GM18519 (cell line): ENCODE measurements around the gene IFNG.

ENCODE experiments used
- ATAC-seq: cut with Tn5 transposase; IDR thresholded peaks from one replicate; pipeline ENCODE4 v1.9.1; 2021; ENCODE audit warnings: mild to moderate bottlenecking, moderate library complexity; ENCODE audit not compliant: unreplicated experiment, low FRiP score

IFNG gene

DNA sequence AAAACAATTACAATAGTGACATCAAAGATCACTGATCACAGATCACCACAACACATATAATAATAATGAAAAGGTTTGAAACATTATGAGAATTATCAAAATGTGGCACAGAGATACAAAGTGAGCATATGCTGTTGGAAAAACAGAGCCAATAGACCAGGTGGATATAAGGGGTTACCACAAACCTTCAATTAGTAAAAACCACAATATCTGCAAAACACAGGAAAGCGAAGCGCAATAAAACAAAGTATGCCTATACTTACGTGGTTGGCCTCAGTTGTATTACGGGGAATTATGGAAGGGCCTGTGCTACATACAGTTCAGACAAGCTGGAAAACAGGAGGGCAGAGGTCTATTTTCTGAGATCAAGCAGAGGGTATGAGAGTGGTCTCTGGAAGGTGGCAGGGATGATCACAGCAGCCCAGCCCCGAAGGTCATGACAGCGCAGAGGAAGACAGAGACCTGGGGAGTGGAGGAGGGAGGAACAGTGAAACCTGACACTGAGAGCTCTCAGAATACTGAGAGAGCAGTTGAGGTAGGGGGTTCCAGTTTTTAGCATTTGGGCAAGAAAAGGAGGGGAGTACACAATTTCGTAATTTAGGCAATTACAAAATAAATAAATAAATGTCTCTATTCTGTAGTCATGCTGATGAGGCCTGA, 41.3 kb downstream of the IFNG start:
- no peak for ATAC-seq

DNA sequence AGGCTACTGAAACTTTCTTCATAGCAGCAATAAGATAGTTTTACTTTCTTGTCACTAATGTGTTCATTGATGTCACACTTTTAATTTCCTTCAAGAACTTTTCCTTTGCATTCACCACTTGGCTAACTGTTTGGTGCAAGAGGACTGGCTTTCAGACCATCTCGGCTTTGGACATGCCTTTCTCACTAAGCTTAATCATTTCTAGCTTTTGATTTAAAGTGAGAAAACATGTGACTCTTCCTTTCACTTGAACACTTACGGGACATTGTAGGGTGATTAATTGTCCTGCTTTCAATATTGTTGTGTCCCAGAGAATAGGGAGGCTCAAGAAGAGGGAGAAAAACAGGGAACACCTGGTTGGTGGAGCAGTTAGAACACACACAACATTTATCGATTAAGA, 41.9 kb downstream of the IFNG start:
- ATAC-seq: no peak

DNA sequence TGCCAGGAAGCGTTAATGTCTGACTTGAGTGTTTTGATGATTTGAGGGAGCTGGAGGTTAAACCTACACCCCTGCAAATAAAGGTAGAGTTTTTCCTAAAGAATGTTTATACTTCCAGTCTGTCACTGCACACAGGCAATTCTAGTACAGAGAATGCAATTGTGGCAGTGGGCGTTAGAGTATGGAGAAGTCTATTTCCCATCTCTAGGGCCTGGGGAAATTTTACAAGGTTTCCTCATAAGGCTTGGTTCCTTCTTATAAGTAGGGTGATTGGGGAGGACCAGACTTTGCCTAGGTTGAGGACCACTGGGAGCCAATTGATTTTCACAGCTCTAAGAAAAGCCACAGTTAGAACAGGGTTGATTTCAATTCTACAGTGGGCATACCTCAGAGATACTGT, 44.3 kb downstream of the IFNG start:
- ATAC-seq: no peak

DNA sequence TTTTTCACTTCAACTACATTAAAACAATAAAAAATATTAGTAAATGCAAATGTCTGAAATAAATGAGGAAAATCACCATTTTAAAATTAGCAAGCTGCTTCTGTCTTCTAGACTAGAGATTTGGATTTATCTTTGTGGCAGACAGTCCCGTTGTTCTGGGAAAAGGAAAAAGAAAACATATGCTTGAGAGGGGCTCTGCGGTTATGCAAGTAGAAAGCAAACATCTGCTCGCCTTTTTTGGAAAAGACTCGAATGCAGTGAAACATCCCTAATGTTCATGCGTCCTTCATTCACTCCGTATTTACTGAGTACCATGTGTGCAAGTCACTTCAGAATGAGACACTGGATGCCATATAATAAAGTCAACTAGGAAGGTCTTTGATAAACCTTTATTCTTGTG, 44.9 kb downstream of the IFNG start:
- ATAC-seq: no peak

DNA sequence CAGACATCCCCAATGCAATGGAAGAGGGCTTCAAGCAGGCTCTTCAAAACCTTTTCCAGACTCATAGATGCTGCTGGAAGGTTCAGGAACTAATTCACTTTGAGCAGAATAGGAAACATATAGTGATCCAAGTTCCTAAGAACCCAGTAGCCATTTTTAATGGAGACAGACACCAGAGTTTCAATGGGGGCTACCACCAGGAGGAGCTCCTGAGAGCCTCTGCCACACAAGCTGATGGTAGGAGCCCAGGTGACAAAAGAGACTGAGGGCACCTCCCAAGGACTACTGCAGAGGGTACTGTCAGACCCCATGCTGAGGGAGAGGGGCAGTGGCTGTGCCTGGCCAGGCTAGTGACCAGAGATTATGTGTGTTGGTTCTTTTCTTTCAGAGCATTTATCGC, 45.9 kb downstream of the IFNG start:
- ATAC-seq: no peak

DNA sequence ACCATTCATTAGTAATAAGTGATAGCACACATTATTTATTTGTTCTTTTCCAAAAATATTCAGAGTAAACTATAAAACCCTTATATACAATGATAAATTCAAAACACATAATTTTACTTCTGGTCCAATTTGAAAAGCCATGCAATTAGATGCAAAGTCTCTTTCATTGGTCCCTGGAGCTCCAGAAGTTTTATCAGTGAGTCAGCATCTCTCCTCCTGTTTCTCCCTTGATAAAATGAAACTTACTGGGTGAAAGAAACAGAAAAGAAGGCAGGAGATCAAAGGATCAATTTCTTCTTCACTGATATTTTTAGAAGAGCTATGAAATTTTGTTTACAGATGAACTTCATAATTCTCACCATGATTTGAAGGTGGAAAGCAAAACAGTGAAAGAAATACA, 47.5 kb downstream of the IFNG start:
- no peak for ATAC-seq

DNA sequence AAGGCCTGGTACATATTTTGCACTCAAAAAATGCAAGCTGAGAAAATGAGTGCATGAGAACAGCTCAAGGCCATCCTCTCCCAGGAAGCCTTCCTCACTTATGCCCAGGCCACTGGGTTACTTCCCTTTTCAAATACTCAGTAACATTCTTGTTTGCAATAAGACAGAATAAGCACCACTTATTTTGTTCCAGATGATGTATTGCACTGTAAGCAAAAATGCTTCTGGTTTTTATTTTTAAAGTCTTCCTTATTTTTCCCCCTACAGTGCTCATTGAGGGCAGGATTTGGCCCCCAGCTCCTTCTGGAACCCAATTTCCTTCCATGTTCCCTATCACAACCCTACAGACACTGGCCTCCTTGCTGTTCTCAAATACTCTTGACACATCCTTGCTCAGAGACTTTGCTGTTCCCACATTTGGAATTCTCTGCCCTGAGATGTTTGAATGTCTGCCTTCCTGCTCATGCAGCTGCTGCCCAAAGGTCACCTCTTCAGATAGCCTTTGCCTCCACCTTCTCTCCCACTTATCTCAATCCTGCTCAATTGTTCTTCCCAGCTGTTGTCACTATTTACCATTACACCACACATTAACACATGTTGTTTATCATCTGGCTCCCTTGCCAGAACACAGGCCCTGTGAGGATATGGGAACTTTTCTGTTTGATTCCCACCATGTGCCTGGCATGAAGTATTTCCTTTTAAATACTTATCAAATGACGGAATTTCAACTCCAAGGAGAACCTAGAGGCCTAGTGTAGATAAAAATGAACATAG, 49.9 kb downstream of the IFNG start:
- no peak for ATAC-seq

DNA sequence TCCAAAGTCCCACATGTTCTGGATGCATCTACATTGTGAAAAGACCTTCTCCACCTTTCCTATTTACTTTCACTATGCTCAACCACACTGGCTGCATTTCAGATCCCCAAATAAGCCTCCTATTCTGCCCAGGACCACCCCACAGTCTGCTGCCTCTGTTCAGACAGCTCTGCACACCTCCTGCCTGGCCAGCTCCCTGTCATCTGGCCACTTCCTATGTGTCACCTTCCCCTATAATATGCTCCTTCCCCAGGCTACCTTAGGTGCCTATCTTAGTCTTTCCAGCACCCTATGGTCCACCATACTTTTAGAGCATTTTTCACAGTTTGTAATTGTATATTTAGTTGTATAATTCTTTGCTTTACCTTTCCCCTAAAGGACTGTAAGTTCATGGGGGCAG, 50.5 kb downstream of the IFNG start:
- no peak for ATAC-seq

DNA sequence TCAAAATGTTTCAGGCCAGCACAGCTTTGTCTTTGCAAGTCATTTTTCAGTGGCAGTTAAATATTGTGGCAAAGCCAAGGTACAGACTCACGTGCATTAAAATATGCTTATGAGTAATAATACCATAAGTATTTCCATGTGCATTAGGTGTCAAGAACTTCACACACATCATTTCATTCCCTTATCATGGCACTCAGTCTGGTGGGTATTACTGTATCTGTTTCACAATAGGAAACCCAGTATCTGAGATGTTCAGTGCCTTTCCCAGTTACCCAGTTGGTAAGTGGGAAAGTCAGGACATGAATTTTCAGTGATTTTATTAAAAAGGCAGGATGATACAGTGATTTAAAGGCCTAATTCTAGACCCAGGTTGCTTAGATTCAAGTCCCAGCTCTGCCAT, 52.9 kb downstream of the IFNG start:
- no peak for ATAC-seq

DNA sequence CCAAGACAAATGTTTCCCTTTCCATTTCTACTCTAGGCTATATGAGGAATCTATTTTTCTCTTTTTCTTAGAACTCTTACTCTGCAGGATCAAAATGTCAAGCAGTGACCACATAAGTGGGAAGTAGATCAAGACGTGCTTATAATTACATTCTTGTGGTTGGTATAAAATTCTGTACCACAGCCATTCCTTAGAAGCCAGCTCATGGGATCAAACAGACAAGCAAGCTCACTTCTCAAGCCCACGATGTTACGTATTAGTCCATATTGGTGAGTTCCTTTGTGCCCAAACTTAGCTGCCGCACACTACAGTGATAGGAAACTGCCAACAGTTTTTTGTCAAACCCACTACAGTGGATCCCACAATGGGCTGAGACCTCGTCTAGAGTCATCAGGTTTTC, 53.4 kb downstream of the IFNG start:
- no peak for ATAC-seq
